Mononuclear cell (primary cell): ENCODE results near the gene GRM7. TPM values are rescaled to one million over a fixed set of nuclear protein-coding genes. Genes with fewer than 3 reads are reported as not detected.

Source experiments
- H3K27me3 ChIP-seq: 2 replicates; pipeline ENCODE4 v1.6.0; 2011; ENCODE audit warnings: low read length, control low read depth; ENCODE audit not compliant: insufficient read depth
- H3K4me1 ChIP-seq: 2 replicates; pipeline ENCODE4 v1.5.1; 2011; ENCODE audit warnings: mild to moderate bottlenecking, low read length, control low read depth; ENCODE audit not compliant: insufficient read depth
- H3K4me3 ChIP-seq: 2 replicates; pipeline ENCODE4 v1.5.1; 2011; ENCODE audit warnings: mild to moderate bottlenecking, low read length, moderate library complexity
- H3K9me3 ChIP-seq: 2 replicates; pipeline ENCODE4 v1.5.1; 2011; ENCODE audit warnings: low read depth, mild to moderate bottlenecking, control low read depth, low read length
- total RNA-seq: library from RNA; depleted of rRNA; stranded (reverse); fragments of >200 nt; gene quantifications from one replicate; pipeline ENCODE4 v1.2.3, GENCODE V29; 2012

GRM7 gene
- total RNA-seq, 1 donor = not detected

DNA sequence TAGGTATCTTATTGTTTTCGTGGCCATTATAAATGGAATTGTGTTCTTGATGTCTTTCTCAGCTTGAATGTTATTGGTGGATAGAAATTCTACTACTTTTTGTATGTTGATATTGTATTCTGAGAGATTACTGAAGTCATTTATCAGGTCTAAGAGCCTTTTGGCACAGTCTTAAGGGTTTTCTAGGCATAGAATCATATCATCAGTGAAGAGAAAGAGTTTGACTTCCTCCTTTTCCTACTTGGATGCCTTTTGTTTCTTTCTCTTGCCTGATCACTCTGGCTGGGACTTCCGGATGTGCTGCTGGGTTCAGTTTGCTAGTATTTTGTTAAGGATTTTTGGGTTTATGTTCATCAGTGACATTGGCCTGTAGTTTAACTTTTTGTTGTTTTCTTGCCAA lies 527.1 kb downstream of the GRM7 start:
- H3K4me1 ChIP-seq = no peaks in the 10 kb centered on the region
- no peaks in the 10 kb centered on the region for H3K9me3 ChIP-seq
- no peaks in the 10 kb centered on the region for H3K27me3 ChIP-seq
- H3K4me3 ChIP-seq = no peak overlapping the region

DNA sequence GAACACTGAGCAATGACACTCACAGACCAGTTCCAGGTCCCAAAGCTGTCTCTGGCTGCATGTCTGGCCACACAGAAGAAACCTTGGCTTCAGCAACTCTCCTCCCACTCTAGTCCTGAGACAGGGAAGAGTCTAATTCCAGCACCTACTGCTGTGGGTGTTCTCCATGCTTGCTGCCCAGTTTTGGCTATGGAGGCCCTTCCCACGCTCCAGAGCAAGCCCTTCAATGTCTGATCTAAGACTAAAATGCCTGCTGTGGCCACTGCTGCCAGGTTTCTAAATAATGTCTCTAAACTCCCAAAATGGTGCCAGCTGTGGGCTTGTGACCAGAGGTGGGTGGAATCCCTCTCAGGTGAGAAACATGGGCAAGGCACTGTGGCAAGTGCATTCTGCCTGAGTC lies 531.3 kb downstream of the GRM7 start:
- H3K27me3 ChIP-seq = no peaks in the 10 kb centered on the region
- H3K4me1 ChIP-seq = no peaks in the 10 kb centered on the region
- H3K4me3 ChIP-seq = no peak overlapping the region
- no peaks in the 10 kb centered on the region for H3K9me3 ChIP-seq

DNA sequence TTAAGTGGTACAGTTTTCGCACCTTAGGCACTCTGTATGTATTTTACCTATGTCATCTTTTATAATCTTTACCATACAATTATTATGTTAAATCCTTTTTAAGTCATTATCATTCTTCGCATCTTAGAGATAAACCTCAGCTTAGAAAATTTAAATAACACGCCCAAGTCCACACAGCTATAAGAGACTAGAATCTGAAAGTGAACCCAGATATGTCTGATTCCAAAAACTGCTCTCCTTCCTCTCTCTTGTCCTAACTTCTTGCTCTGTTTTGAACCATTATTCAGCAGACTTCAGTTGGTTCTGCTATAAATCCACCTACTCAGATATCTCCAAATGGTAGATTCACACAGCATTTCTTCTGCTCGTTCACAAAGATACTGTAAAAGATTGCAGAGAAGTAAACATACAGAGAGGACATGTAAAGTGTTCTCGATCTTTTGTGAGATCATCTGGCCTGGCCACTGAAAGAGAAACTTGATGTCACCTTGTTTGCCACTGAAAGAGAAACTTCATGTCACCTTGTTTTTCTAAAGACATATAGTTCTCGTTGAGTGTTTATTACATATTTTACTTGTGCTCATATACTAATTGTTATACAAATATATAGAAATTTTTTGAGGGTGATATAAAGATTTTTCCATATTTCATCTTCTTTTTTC lies 533.2 kb downstream of the GRM7 start:
- Histone ChIP-seq H3K4me3 (no peak overlapping the region), H3K9me3 (no peaks in the 10 kb centered on the region), H3K4me1 (no peaks in the 10 kb centered on the region), H3K27me3 (no peaks in the 10 kb centered on the region)

DNA sequence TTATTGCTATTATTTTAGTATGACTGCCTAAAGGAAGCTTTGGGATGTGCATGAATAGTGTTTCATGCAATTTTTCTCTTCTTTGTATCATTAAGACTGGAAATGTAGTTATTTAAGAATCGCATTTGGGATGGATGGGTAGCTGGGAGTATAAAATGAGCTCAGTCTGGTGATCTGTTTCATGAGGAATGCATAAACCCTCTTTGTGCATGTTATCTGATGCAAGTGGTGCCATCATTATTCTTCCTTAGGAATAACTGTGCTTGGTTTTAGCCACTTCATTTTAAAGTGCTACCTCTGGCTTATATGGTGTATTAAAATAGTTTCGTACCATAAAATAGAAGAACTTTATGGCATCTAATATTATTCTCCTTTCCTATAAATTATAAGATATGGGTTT lies 535.6 kb downstream of the GRM7 start:
- Histone ChIP-seq H3K9me3 (no peaks in the 10 kb centered on the region), H3K4me3 (no peak overlapping the region), H3K27me3 (no peaks in the 10 kb centered on the region), H3K4me1 (no peaks in the 10 kb centered on the region)

DNA sequence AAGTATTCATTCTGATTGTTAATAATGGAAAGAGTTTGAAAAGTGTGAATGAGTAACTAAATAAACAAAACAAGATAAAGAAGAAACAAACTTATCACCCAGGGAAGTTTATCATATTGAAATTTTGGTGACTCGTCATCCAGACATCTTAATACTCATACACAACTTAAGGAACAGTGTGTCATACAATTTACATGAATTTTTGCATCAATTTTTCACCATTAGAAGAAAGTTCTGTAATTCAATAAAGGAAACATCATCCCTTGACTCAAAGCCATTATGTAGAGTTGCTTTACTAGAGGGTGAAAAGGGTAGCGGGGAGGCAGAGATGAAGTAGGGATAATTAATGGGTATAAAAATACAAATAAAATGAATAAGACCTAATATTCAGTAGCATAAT lies 536.2 kb downstream of the GRM7 start:
- H3K27me3 ChIP-seq = no peaks in the 10 kb centered on the region
- no peak overlapping the region for H3K4me3 ChIP-seq
- H3K4me1 ChIP-seq = no peaks in the 10 kb centered on the region
- H3K9me3 ChIP-seq = no peaks in the 10 kb centered on the region

DNA sequence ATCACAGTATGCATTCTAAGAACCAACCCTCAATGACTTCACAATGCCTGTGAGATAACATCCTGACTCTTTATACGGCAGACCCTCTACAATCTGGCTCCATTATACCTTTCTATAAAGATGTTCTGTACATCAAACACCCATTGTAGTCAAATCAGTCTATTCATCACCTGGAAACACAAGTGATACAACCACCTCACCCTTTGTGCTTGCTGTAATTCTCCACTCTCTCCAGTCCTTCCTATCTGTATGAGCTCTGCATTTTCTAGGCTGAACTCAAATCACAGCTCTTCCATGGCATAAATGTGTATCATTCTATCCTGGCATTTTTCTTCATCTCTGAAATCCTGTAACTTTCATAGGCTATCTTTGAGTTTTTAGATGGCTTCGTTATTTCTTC lies 539.4 kb downstream of the GRM7 start:
- Histone ChIP-seq H3K4me1 (no peaks in the 10 kb centered on the region), H3K27me3 (no peaks in the 10 kb centered on the region), H3K4me3 (no peak overlapping the region), H3K9me3 (no peaks in the 10 kb centered on the region)

DNA sequence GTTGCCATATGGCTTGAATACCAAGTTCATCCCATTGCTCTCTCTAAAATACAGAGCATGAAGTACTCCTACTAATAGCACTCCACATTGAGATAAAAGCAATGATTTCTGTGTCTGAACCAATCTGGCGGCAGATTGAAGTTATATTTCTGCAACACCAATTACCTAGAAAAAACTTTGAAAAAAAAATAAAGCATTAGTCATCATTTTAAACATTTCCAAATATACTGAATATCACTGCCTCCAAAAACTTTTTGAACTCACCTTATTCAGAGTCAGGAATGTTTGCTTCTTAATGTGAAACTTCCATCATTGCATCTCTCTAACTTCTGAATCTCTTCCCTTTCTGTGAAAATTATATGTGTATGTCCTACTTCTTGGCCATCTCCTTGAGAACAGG lies 540.5 kb downstream of the GRM7 start:
- H3K4me1 ChIP-seq = no peaks in the 10 kb centered on the region
- no peaks in the 10 kb centered on the region for H3K9me3 ChIP-seq
- H3K4me3 ChIP-seq = no peak overlapping the region
- no peaks in the 10 kb centered on the region for H3K27me3 ChIP-seq

DNA sequence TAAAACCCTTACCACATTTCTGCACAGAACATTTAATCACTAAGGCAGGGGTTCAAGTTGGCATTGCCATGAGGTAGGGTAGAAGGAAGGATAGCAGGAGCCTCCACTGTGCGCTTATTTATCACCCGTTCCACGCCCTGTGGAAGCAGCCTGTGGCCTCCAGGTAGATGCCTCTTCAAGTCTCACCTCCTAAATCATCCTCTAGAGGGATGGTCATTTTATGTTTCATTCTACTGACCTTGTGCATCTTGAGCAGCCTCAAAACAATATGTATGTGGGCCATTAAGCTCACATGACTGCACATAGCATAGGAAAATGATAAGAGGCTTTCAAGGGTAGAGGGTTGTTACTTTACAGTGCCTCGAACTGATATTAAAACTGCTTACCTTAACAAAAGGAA lies 546.2 kb downstream of the GRM7 start:
- H3K4me3 ChIP-seq = no peak overlapping the region
- H3K4me1 ChIP-seq = no peaks in the 10 kb centered on the region
- H3K9me3 ChIP-seq = no peaks in the 10 kb centered on the region
- no peaks in the 10 kb centered on the region for H3K27me3 ChIP-seq

DNA sequence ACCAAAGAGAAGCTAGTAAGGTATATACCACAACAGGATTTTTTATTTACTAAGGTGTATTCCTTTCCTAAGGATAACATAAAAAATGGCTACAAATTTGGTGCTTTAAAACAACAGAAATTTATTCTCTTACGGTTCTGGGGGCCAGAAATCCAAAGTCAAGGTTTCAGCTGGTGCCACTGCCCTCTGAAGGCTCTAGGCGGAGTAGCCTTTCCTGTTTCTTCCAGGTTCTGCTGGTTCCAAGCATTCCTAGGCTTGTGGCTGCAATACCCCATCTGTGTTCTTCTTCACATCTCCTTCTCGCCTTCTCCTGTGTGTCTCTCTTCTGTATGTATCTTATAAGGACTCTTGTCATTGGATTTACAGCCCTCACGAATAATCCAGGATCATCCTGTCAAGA lies 549.9 kb downstream of the GRM7 start:
- H3K27me3 ChIP-seq = no peaks in the 10 kb centered on the region
- H3K4me1 ChIP-seq = no peaks in the 10 kb centered on the region
- no peak overlapping the region for H3K4me3 ChIP-seq
- no peaks in the 10 kb centered on the region for H3K9me3 ChIP-seq

DNA sequence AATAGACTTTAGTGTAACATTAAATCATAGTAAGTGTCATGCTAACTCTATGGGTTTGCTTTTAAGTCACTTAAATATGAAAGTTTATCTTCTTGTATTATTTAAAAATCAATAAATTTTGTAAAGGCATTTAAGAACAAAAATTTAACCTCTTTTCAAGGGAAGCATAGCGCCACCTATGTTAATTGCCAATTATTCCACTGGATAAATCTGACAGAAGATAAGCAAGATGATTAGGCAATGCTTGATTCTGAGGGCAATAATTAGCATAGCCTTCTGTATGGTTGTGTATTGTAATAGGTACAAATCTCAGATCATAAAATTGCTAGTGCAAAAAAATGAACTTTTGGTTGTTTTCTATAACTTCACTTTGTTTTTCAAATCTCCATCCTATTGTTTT lies 560.1 kb downstream of the GRM7 start:
- Histone ChIP-seq H3K27me3 (no peaks in the 10 kb centered on the region), H3K4me3 (no peak overlapping the region), H3K9me3 (no peaks in the 10 kb centered on the region), H3K4me1 (no peaks in the 10 kb centered on the region)

DNA sequence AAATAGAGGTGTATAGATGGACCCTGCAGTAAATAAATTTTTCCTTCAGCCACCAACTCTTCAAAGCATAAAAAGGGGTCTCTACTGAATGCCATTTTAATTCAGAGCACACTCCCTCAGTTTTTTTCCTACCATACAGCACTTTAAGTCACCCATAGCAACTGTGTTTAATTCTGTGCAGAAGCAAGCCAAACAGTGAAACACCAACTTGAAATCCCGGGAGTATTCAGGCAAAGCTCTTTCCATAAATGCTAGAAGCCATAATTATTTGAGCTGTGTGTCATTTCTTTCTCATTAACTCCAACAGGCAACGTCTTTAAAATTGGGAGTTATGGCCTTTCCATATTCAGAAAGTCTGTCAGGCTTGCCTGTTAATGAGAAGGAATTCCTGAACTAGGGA lies 562.1 kb downstream of the GRM7 start:
- H3K27me3 ChIP-seq = no peaks in the 10 kb centered on the region

DNA sequence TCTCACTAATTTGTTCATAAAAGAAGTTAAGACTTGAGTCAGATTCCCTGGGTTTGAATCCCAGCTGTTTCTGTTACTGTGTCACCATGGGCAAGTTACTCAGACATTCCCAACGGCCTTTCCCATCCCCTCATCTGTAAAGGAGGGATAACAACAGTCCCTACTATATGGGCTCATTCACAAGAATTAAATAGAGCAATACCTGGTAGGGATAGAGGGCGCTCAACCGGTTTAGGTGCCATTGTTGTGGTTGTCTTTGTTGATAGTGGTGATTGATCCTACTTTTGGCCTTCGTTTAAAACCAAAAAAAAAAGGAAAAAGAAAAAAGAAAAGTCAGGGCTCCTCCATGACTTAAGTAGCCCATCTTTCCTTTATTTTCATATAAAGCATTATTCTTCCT lies 563.1 kb downstream of the GRM7 start:
- Histone ChIP-seq H3K27me3 (no peaks in the 10 kb centered on the region), H3K9me3 (no peaks in the 10 kb centered on the region), H3K4me1 (no peaks in the 10 kb centered on the region), H3K4me3 (no peak overlapping the region)

More for the DNA sequence above, 562.1 kb downstream of the GRM7 start:
- Histone ChIP-seq H3K4me3 (no peak overlapping the region), H3K9me3 (no peaks in the 10 kb centered on the region), H3K4me1 (no peaks in the 10 kb centered on the region)

DNA sequence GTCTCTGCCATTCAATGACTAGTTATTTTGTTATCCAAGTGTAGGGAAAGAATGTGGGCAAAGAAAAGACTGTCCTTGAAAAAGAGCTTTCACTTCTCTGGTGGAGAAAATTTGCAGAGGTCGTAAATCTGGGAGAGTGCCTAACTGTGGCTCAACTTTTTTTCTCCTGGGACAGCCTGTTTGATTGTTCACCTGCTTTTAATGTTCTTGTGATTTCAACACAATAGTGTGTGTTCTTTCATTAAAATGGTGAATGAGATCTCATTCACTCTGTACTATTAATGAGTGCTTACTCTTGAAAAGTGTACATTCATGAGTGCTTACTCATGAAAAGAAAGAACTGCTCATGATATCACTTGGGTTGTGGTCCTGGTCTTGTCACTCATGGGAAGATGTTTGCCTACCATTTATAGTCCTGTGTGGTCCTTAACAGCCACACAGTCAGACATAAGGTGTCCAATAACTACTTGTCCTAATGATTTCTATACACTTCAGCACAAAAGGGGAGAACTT lies 567.3 kb downstream of the GRM7 start:
- Histone ChIP-seq H3K27me3 (no peaks in the 10 kb centered on the region), H3K4me3 (no peak overlapping the region), H3K9me3 (no peaks in the 10 kb centered on the region), H3K4me1 (no peaks in the 10 kb centered on the region)

DNA sequence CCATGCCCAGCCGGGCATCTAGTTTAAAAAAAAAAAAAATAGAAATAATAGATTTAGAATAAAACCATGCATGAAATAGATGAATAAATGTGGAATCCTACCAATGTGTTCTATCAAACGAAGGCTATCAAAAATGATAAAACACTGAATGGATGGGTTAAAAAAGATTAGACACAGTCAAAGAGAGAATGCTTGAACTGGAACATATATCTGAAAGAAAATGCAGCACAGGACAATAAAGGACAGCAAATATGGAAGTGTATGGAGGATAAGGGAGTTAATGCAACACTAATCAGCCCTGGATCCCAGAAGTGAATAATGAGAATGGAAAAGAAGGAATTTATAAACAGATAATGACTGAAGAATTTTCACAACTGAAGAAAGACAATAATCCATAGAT lies 571.7 kb downstream of the GRM7 start:
- H3K9me3 ChIP-seq = no peaks in the 10 kb centered on the region

DNA sequence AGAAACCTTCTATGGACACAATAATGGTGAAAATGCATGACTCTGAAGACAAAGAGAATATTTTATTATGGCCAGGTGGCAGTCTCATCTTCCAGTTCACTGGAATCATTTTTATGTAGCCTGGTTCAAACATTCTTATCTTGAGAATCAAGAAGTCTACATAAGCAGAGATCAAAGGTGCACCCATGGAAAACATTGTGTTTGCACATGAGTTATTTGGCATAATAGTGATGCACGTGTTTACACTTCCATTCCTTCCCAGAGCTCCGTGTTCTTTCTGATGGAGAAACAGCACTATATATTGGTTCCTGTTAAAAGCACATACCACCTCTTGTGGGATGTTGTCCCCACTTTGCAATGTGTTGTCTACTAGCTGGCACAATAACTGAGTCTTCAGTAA lies 572.2 kb downstream of the GRM7 start:
- Histone ChIP-seq H3K9me3 (no peaks in the 10 kb centered on the region), H3K4me1 (no peaks in the 10 kb centered on the region)

More for the DNA sequence above, 571.7 kb downstream of the GRM7 start:
- Histone ChIP-seq H3K4me1 (no peaks in the 10 kb centered on the region), H3K4me3 (no peak overlapping the region), H3K27me3 (no peaks in the 10 kb centered on the region)

DNA sequence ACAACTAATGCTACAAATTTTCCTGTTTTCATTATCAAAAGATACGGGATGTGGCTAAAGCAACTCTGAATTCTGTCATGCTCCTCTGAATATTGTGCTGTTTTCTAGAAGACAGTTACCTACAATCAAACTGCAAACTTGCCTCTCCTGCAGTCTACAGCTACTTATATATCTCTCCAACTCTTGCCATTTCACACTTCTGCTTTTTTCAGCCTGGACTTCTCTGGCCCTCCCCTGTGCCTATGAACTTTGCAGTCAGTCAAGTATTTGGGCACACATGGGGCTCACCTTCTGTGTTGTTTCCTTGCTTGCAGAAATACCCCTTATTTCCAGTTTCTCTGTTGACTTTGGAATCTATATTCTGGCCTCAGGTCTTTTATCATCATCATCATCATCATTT lies 575.6 kb downstream of the GRM7 start:
- H3K4me3 ChIP-seq = no peak overlapping the region
- no peaks in the 10 kb centered on the region for H3K4me1 ChIP-seq
- H3K27me3 ChIP-seq = no peaks in the 10 kb centered on the region
- no peaks in the 10 kb centered on the region for H3K9me3 ChIP-seq

More for the DNA sequence above, 572.2 kb downstream of the GRM7 start:
- Histone ChIP-seq H3K27me3 (no peaks in the 10 kb centered on the region), H3K4me3 (no peak overlapping the region)
